ENCODE measurements around the gene COIL.

DNA sequence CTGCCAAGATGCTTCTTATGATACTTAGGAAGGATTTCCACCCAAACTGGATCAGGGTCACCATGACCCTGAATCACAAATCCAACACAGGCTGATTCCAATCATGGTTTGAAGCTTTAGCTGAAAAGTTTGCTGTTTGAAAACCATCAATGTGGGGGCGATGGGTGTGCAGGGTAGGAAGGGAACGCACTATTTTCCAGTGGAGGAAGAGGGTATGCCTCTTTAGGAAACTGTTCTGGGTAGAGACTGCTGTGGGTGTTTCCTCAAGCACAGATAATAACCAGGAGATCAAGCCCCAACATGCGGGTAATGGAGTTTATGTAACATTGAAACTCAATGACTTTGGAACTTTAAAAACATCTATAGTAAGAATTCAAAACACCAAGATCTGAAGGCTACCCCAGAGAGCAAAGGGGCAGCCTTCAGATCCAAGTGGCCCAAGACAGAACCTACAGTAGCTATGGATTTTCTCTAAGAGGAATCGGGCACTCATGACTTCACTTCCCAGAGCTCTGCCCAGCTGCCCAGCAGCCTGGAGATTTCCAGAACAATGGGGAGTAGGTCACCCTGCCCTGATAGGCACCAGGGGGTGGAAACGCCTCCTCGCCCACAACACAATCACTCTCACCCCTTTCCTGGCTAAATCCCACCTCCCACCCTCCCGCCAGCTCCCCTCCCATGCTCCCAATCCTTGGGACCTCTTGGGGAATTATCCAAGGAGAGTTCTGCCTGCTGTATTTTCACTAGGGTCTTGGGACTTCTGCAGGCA is 69.8 kb downstream of the COIL start:
- TF ChIP-seq, protein P1, sequence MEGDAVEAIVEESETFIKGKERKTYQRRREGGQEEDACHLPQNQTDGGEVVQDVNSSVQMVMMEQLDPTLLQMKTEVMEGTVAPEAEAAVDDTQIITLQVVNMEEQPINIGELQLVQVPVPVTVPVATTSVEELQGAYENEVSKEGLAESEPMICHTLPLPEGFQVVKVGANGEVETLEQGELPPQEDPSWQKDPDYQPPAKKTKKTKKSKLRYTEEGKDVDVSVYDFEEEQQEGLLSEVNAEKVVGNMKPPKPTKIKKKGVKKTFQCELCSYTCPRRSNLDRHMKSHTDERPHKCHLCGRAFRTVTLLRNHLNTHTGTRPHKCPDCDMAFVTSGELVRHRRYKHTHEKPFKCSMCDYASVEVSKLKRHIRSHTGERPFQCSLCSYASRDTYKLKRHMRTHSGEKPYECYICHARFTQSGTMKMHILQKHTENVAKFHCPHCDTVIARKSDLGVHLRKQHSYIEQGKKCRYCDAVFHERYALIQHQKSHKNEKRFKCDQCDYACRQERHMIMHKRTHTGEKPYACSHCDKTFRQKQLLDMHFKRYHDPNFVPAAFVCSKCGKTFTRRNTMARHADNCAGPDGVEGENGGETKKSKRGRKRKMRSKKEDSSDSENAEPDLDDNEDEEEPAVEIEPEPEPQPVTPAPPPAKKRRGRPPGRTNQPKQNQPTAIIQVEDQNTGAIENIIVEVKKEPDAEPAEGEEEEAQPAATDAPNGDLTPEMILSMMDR (IDR thresholded peaks at IDR 0.05; ENCODE audit: insufficient read depth, low read depth, low read length) = no peak
- no peak for TF ChIP-seq EZH2 (IDR thresholded peaks at IDR 0.05; ENCODE audit: insufficient read depth, low read length)
